A549 (cell line): ENCODE measurements around the gene TMEM143. TPM values are rescaled to one million over a fixed set of nuclear protein-coding genes. Genes with fewer than 3 reads are reported as not detected.

Experiments
- ATAC-seq, 2 experiments: fragments of 200-7000 bp in 1 of 2; fragments of >200 bp in 1 of 2; cut with Nextera tagmentation in 1 of 2; cut with Tn5 transposase in 1 of 2; 3 replicates each; pipeline versions ENCODE4 v1.8.0 to v1.9.1; 2018 to 2020; ENCODE audit warnings: mild to moderate bottlenecking in 1 of 2, moderate library complexity in 1 of 2
- CTCF ChIA-PET: fragments of 300-600 bp; sonication (Branson Sonifier 250); formaldehyde crosslinking; extraction: SDS; loops from one replicate; lab custom pipeline; 2021; ENCODE audit warnings: antibody characterized with exemption, inconsistent platforms; lab: Yijun Ruan, JAX
- POLR2A ChIA-PET: fragments of 350-600 bp; formaldehyde crosslinking; extraction: SDS; loops from one replicate; lab custom pipeline; 2021; ENCODE audit warnings: antibody characterized with exemption, inconsistent platforms; lab: Yijun Ruan, JAX
- DNase-seq, 2 experiments: peaks; one replicate each; pipeline versions ENCODE4 v3.0.0 to v3.0.0-alpha.2; 2011 to 2016; ENCODE audit warnings: low read depth in 1 of 2, low spot score in 1 of 2
- FAIRE-seq: peaks from 2 replicates; lab custom pipeline; 2011; peaks lifted over from hg19 to GRCh38; lab: Jason Lieb, UNC
- H3K27ac ChIP-seq, 2 experiments: fragments of >200 bp; sonication (Bioruptor Twin); formaldehyde crosslinking; 3 replicates each; pipeline ENCODE4 v1.5.1; 2016 to 2017
- H3K4me1 ChIP-seq: fragments of >200 bp; sonication (Bioruptor Twin); formaldehyde crosslinking; 3 replicates; pipeline ENCODE4 v1.6.1; 2016
- H3K4me2 ChIP-seq: fragments of >200 bp; sonication (Bioruptor Twin); formaldehyde crosslinking; 3 replicates; pipeline ENCODE4 v1.6.1; 2016
- H3K4me3 ChIP-seq: fragments of >200 bp; sonication (Bioruptor Twin); formaldehyde crosslinking; 3 replicates; pipeline ENCODE4 v1.5.1; 2016
- H3K9me3 ChIP-seq: fragments of >200 bp; sonication (Bioruptor Twin); formaldehyde crosslinking; 3 replicates; pipeline ENCODE4 v1.6.1; 2016
- CHD4 ChIP-seq: fragments of 200-600 bp; sonication (generic); IDR thresholded peaks from 2 replicates; pipeline ENCODE4 v1.6.1; 2016; ENCODE audit warnings: antibody characterized with exemption, mild to moderate bottlenecking, borderline replicate concordance
- EHF ChIP-seq: fragments of 250-450 bp; sonication (Bioruptor Pico); IDR thresholded peaks from 2 replicates; pipeline ENCODE4 v1.5.0; 2020; ENCODE audit warnings: mild to moderate bottlenecking
- ESRRA ChIP-seq: fragments of 150-350 bp; IDR thresholded peaks from 2 replicates; pipeline ENCODE4 v1.6.1; 2014; ENCODE audit warnings: mild to moderate bottlenecking, low read length, borderline replicate concordance
- FOSL2 ChIP-seq, 2 experiments: fragments of 450-650 bp in 1 of 2; fragments of >200 bp in 1 of 2; sonication (Bioruptor Twin) in 1 of 2; formaldehyde crosslinking; IDR thresholded peaks; 2 replicates each; pipeline versions ENCODE4 v1.5.0 to v1.6.1; 2016 to 2020; ENCODE audit warnings: mild to moderate bottlenecking in 1 of 2, moderate library complexity in 1 of 2
- HDAC2 ChIP-seq: fragments of 200-600 bp; sonication (generic); IDR thresholded peaks from 2 replicates; pipeline ENCODE4 v1.6.1; 2016
- HOXA7 ChIP-seq: fragments of 250-450 bp; sonication (Bioruptor Pico); IDR thresholded peaks from 2 replicates; pipeline ENCODE4 v1.5.0; 2020; ENCODE audit warnings: mild to moderate bottlenecking, moderate library complexity
- KDM1A ChIP-seq: fragments of 200-600 bp; sonication (generic); IDR thresholded peaks from 2 replicates; pipeline ENCODE4 v1.6.1; 2016; ENCODE audit warnings: low read depth, mild to moderate bottlenecking
- PBX3 ChIP-seq: IDR thresholded peaks from 2 replicates; pipeline ENCODE4 v1.6.1; 2012
- PHF8 ChIP-seq: fragments of 200-600 bp; sonication (generic); IDR thresholded peaks from 2 replicates; pipeline ENCODE4 v1.6.1; 2016; ENCODE audit warnings: low read depth, mild to moderate bottlenecking, antibody characterized with exemption, moderate library complexity, borderline replicate concordance
- RAD21 ChIP-seq, 2 experiments: fragments of >200 bp in 1 of 2; sonication (Bioruptor Twin) in 1 of 2; formaldehyde crosslinking in 1 of 2; IDR thresholded peaks in 1 of 2; conservative IDR thresholded peaks in 1 of 2; 2 replicates in 1 of 2; 3 replicates in 1 of 2; pipeline ENCODE4 v1.6.1; 2012 to 2018; ENCODE audit warnings: inconsistent platforms in 1 of 2
- RCOR1 ChIP-seq: fragments of 150-350 bp; IDR thresholded peaks from 2 replicates; pipeline ENCODE4 v1.6.1; 2014; ENCODE audit warnings: antibody characterized with exemption, low read length, low read depth
- SMC3 ChIP-seq: fragments of >200 bp; sonication (Bioruptor Twin); formaldehyde crosslinking; IDR thresholded peaks from 3 replicates; pipeline ENCODE4 v1.6.1; 2018; ENCODE audit warnings: inconsistent platforms
- SREBF2 ChIP-seq: fragments of 450-650 bp; IDR thresholded peaks from 2 replicates; pipeline ENCODE4 v1.6.1; 2014; ENCODE audit warnings: mild to moderate bottlenecking, moderate library complexity
- ZNF302 ChIP-seq: fragments of 250-450 bp; sonication (Bioruptor Pico); IDR thresholded peaks from 2 replicates; pipeline ENCODE4 v1.9.0; 2021; ENCODE audit warnings: inconsistent platforms, mild to moderate bottlenecking, moderate library complexity
- ZSCAN20 ChIP-seq: fragments of 250-450 bp; sonication (Bioruptor Pico); IDR thresholded peaks from 2 replicates; pipeline ENCODE4 v1.8.0; 2022; ENCODE audit warnings: mild to moderate bottlenecking, moderate library complexity
- WGBS: methylation state at CpG from one replicate; pipeline ENCODE4 v1.1.6; 2017; ENCODE audit errors: missing lambda C conversion rate; 5-methylcytosine and 5-hydroxymethylcytosine counted together
- polyA plus RNA-seq, 4 experiments: library from polyadenylated mRNA; depleted of rRNA in 3 of 4; stranded (reverse); fragments of >200 nt; fragmentation: RNase III in 1 of 4; extraction: RNeasy Plus Mini Kit Qiagen cat#74134 plus additional on column Dnase treatment in 1 of 4; gene quantifications; 2 replicates in 3 of 4; 3 replicates in 1 of 4; pipeline ENCODE4 v1.2.3, GENCODE V29; 2011 to 2017
- TF ChIP-seq, protein P1 (sequence below): fragments of >200 bp; sonication (Bioruptor Twin); formaldehyde crosslinking; IDR thresholded peaks from 2 replicates; pipeline ENCODE4 v1.6.1; 2016
- TF ChIP-seq, protein P2 (sequence below): fragments of >200 bp; sonication (Bioruptor Twin); formaldehyde crosslinking; IDR thresholded peaks from 3 replicates; pipeline ENCODE4 v1.6.1; 2016
- TF ChIP-seq, protein P3 (sequence below): fragments of >200 bp; sonication (Bioruptor Twin); formaldehyde crosslinking; IDR thresholded peaks from 3 replicates; pipeline ENCODE4 v1.5.1; 2016

TMEM143 gene
- polyA plus RNA-seq, 2 of the 4 experiments (the other 2 are of a cell fraction) = 6.4 to 7.4 TPM

- peak in 1 of 2 experiments; percentile 68 for DNase-seq
- Histone ChIP-seq H3K9me3 (no peaks in the 10 kb centered on the region), H3K27ac (peak overlapping the region; percentile 67 to 85), H3K4me3 (no peak overlapping the region), H3K4me2 (peak overlapping the region; percentile 40), H3K4me1 (peaks cover 31% of the 10 kb centered on the region)
- peak; percentile 13 to 25; a peak in 2 of 6 replicates for ATAC-seq
- ChIA-PET CTCF (interaction anchor here (0.6 to 17.4 kb wide), 11 partner anchors 10 to 231 kb away, joined by 3 to 224 read pairs (median 4); partner anchors contain the start of genes KDELR1, SYNGR4 and TMEM143), POLR2A (interaction anchor here (0.6 to 1.8 kb wide), 3 partner anchors 10 to 40 kb away, joined by 4 to 13 read pairs (median 7); partner anchors contain the start of genes SYNGR4 and TMEM143)
- WGBS = 72% methylated on average over 5 of the region's 5 CpGs
- TF ChIP-seq EHF (no peak), FOSL2 (IDR thresholded peaks at IDR 0.05) (0 out of 2 replicates have a peak, but pooled peaks have one; percentile 13), FOSL2 (CRISPR knock-in tag; IDR thresholded peaks at IDR 0.05) (peak; percentile 48), HDAC2 (no peak), HOXA7 (CRISPR knock-in tag) (no peak), ZSCAN20 (CRISPR knock-in tag) (no peak)
- TF ChIP-seq, protein P1, sequence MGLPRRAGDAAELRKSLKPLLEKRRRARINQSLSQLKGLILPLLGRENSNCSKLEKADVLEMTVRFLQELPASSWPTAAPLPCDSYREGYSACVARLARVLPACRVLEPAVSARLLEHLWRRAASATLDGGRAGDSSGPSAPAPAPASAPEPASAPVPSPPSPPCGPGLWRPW = no peak
- TF ChIP-seq, protein P2, sequence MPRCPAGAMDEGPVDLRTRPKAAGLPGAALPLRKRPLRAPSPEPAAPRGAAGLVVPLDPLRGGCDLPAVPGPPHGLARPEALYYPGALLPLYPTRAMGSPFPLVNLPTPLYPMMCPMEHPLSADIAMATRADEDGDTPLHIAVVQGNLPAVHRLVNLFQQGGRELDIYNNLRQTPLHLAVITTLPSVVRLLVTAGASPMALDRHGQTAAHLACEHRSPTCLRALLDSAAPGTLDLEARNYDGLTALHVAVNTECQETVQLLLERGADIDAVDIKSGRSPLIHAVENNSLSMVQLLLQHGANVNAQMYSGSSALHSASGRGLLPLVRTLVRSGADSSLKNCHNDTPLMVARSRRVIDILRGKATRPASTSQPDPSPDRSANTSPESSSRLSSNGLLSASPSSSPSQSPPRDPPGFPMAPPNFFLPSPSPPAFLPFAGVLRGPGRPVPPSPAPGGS = no peak
- no peak for FAIRE-seq
These were observed 10.1 kb downstream of the TMEM143 start for GRCh38 chr19:48353677-48354076.

- H3K4me3 ChIP-seq = no peak overlapping the region
- H3K9me3 ChIP-seq = no peaks in the 10 kb centered on the region
- DNase-seq = peak; percentile 82 to 89
- FAIRE-seq = no peak
- ChIA-PET POLR2A (interaction anchor here (0.7 to 1.5 kb wide), 3 partner anchors 13 to 47 kb away, joined by 3 read pairs; partner anchors contain the start of genes SYNGR4 and TMEM143), CTCF (interaction anchor here (0.5 to 17.4 kb wide), 32 partner anchors 9 to 284 kb away, joined by 3 to 224 read pairs (median 4); partner anchors contain the start of genes GRIN2D and KDELR1)
- peaks cover 29% of the 10 kb centered on the region for H3K4me1 ChIP-seq
- peak; percentile 76 to 83 for ATAC-seq
- no peak overlapping the region for H3K4me2 ChIP-seq
- TF ChIP-seq ESRRA (no peak), PHF8 (no peak), CHD4 (peak; percentile 90), ZNF302 (no peak), RAD21 (conservative IDR thresholded peaks at IDR 0.05 in 1 of 2, IDR thresholded peaks at IDR 0.05 in 1 of 2) (peak; percentile 73), RCOR1 (no peak), SMC3 (peak; percentile 82), KDM1A (peak; percentile 94), HDAC2 (peak; percentile 91), SREBF2 (no peak), PBX3 (no peak)
- TF ChIP-seq, protein P3, sequence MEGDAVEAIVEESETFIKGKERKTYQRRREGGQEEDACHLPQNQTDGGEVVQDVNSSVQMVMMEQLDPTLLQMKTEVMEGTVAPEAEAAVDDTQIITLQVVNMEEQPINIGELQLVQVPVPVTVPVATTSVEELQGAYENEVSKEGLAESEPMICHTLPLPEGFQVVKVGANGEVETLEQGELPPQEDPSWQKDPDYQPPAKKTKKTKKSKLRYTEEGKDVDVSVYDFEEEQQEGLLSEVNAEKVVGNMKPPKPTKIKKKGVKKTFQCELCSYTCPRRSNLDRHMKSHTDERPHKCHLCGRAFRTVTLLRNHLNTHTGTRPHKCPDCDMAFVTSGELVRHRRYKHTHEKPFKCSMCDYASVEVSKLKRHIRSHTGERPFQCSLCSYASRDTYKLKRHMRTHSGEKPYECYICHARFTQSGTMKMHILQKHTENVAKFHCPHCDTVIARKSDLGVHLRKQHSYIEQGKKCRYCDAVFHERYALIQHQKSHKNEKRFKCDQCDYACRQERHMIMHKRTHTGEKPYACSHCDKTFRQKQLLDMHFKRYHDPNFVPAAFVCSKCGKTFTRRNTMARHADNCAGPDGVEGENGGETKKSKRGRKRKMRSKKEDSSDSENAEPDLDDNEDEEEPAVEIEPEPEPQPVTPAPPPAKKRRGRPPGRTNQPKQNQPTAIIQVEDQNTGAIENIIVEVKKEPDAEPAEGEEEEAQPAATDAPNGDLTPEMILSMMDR = peak; percentile 90
- TF ChIP-seq, all 56 proteins: peak for 6
- peak overlapping the region in 1 of 2 experiments; percentile 74; a peak in 3 of 6 replicates for H3K27ac ChIP-seq
- 52% methylated on average over 8 of the region's 8 CpGs for WGBS
These were observed 12.4 kb downstream of the TMEM143 start for GRCh38 chr19:48351341-48351752.
